SK-N-SH (cell line): Measurements from ENCODE around the gene URAD. TPM values are rescaled to one million over a fixed set of nuclear protein-coding genes. Genes with fewer than 3 reads are reported as not detected.

ENCODE experiments used
- CTCF ChIA-PET: fragments of 300-600, 350-600 bp; formaldehyde crosslinking; extraction: SDS; loops from one replicate; lab custom pipeline; 2021; lab: Yijun Ruan, JAX
- POLR2A ChIA-PET: fragments of 350-600 bp; sonication (Branson Sonifier 250); formaldehyde crosslinking; extraction: SDS; loops from one replicate; lab custom pipeline; 2020; ENCODE audit warnings: antibody characterized with exemption, inconsistent platforms; lab: Yijun Ruan, JAX
- DNase-seq: peaks from one replicate; pipeline ENCODE4 v3.0.0; 2012
- H2AFZ ChIP-seq: fragments of 200-600 bp; sonication (generic); 2 replicates; pipeline ENCODE4 v1.8.1; 2016; ENCODE audit warnings: antibody characterized with exemption, mild to moderate bottlenecking, low read depth
- H3F3A ChIP-seq: fragments of 200-600 bp; sonication (generic); replicated peaks from 2 replicates; pipeline ENCODE3; 2016; ENCODE audit warnings: antibody characterized with exemption, mild to moderate bottlenecking; ENCODE audit not compliant: insufficient read depth
- H3K27ac ChIP-seq, 2 experiments: fragments of 200-500 bp in 1 of 2; fragments of 200-600 bp in 1 of 2; sonication (Bioruptor generic) in 1 of 2; sonication (generic), shearing (Covaris generic) in 1 of 2; 2 replicates each; pipeline versions ENCODE4 v1.5.1 to v1.6.1; 2014 to 2016; ENCODE audit warnings: low read depth in 2 of 2, inconsistent platforms in 1 of 2, low read length in 1 of 2, mild to moderate bottlenecking in 1 of 2, mixed read lengths in 1 of 2
- H3K27me3 ChIP-seq: fragments of 200-600 bp; sonication (generic), shearing (Covaris generic); 2 replicates; pipeline ENCODE4 v1.6.1; 2016; ENCODE audit warnings: mixed run types; ENCODE audit not compliant: insufficient read depth
- H3K36me3 ChIP-seq, 2 experiments: fragments of 200-500 bp in 1 of 2; fragments of 200-600 bp in 1 of 2; sonication (Bioruptor generic) in 1 of 2; sonication (generic) in 1 of 2; replicated peaks in 1 of 2; 2 replicates each; pipeline versions ENCODE3 to v1.5.1; 2014 to 2016; ENCODE audit warnings: low read length in 1 of 2, mild to moderate bottlenecking in 1 of 2; ENCODE audit not compliant: insufficient read depth in 2 of 2, control insufficient read depth in 1 of 2
- H3K4me1 ChIP-seq, 2 experiments: fragments of 200-500 bp in 1 of 2; fragments of 200-600 bp in 1 of 2; sonication (Bioruptor generic) in 1 of 2; sonication (generic), shearing (Covaris generic) in 1 of 2; 2 replicates each; pipeline versions ENCODE4 v1.5.1 to v1.6.1; 2014 to 2016; ENCODE audit warnings: low read depth in 1 of 2, low read length in 1 of 2, mixed run types in 1 of 2; ENCODE audit not compliant: insufficient read depth in 2 of 2, control insufficient read depth in 1 of 2
- H3K4me2 ChIP-seq: fragments of 200-600 bp; sonication (generic), shearing (Covaris generic); 2 replicates; pipeline ENCODE4 v1.6.1; 2017; ENCODE audit warnings: mixed run types
- H3K4me3 ChIP-seq, 2 experiments: fragments of 200-500 bp in 1 of 2; fragments of 200-600 bp in 1 of 2; sonication (Bioruptor generic) in 1 of 2; sonication (generic), shearing (Covaris generic) in 1 of 2; 2 replicates each; pipeline versions ENCODE4 v1.5.1 to v1.8.1; 2014 to 2016; ENCODE audit warnings: low read depth in 2 of 2, inconsistent platforms in 1 of 2, low read length in 1 of 2, mild to moderate bottlenecking in 1 of 2, mixed read lengths in 1 of 2, moderate library complexity in 1 of 2
- H3K79me2 ChIP-seq: fragments of 200-600 bp; sonication (generic); 2 replicates; pipeline ENCODE4 v1.8.1; 2017; ENCODE audit warnings: mild to moderate bottlenecking; ENCODE audit not compliant: insufficient read depth
- H3K9ac ChIP-seq: fragments of 200-600 bp; sonication (generic); 2 replicates; pipeline ENCODE4 v1.6.1; 2017; ENCODE audit warnings: mixed run types
- H3K9me2 ChIP-seq: fragments of 200-600 bp; sonication (generic); 2 replicates; pipeline ENCODE4 v1.6.1; 2017; ENCODE audit warnings: mixed run types
- H3K9me3 ChIP-seq: fragments of 200-600 bp; sonication (generic); 2 replicates; pipeline ENCODE4 v1.6.1; 2017; ENCODE audit warnings: mixed run types, mild to moderate bottlenecking, moderate library complexity
- H4K20me1 ChIP-seq: fragments of 200-600 bp; sonication (generic); 2 replicates; pipeline ENCODE4 v1.6.1; 2017; ENCODE audit warnings: mild to moderate bottlenecking, mixed run types; ENCODE audit not compliant: insufficient read depth
- CTCF ChIP-seq: fragments of 200-600 bp; sonication (generic); IDR thresholded peaks from 2 replicates; pipeline ENCODE4 v1.6.1; 2017; ENCODE audit warnings: antibody characterized with exemption, mild to moderate bottlenecking, moderate library complexity
- EP300 ChIP-seq, 2 experiments: IDR thresholded peaks; 2 replicates each; pipeline versions ENCODE4 v1.4.0 to v1.6.1; 2012; ENCODE audit warnings: borderline replicate concordance in 1 of 2, low read depth in 1 of 2, low read length in 1 of 2
- FOSL2 ChIP-seq: IDR thresholded peaks from 2 replicates; pipeline ENCODE4 v1.4.0; 2012; ENCODE audit warnings: low read depth, mild to moderate bottlenecking, moderate library complexity, borderline replicate concordance
- FOXJ3 ChIP-seq: sonication (generic); formaldehyde crosslinking; IDR thresholded peaks from 2 replicates; pipeline ENCODE4 v1.5.1; 2020; ENCODE audit warnings: mild to moderate bottlenecking, missing genetic modification reagents
- MEF2A ChIP-seq: IDR thresholded peaks from 2 replicates; pipeline ENCODE4 v1.4.0; 2012; ENCODE audit warnings: low read depth, borderline replicate concordance
- MXI1 ChIP-seq: IDR thresholded peaks from 2 replicates; pipeline ENCODE4 v1.6.1; 2012; ENCODE audit warnings: mild to moderate bottlenecking, low read depth, low read length, improper control_type of control experiment
- REST ChIP-seq: IDR thresholded peaks from 2 replicates; pipeline ENCODE4 v1.6.1; 2012; ENCODE audit warnings: mild to moderate bottlenecking, low read depth, low read length, moderate library complexity
- RXRA ChIP-seq: IDR thresholded peaks from 2 replicates; pipeline ENCODE4 v1.4.0; 2012; ENCODE audit warnings: low read depth, mild to moderate bottlenecking, borderline replicate concordance
- TEAD4 ChIP-seq: IDR thresholded peaks from 2 replicates; pipeline ENCODE4 v1.4.0; 2012; ENCODE audit warnings: mild to moderate bottlenecking, borderline replicate concordance; ENCODE audit not compliant: insufficient read depth
- YY1 ChIP-seq: IDR thresholded peaks from 2 replicates; pipeline ENCODE4 v1.4.0; 2012; ENCODE audit warnings: low read depth, mild to moderate bottlenecking
- WGBS: methylation state at CpG from one replicate; pipeline ENCODE4 v1.1.6; 2017; ENCODE audit warnings: low lambda C conversion rate; 5-methylcytosine and 5-hydroxymethylcytosine counted together
- polyA plus RNA-seq, 3 experiments: library from polyadenylated mRNA; depleted of rRNA; stranded (reverse); fragments of >200 nt; gene quantifications; 2 replicates each; pipeline ENCODE4 v1.2.3, GENCODE V29; 2012

Gene URAD
- polyA plus RNA-seq, 1 of the 3 experiments (the other 2 are of a cell fraction) = not detected

- no peak for TF ChIP-seq REST
- TF ChIP-seq CTCF = no peak
- TF ChIP-seq MXI1 = no peak
- no peak for TF ChIP-seq FOXJ3
- TF ChIP-seq YY1 = no peak
- TF ChIP-seq FOSL2 = no peak
- no peak for TF ChIP-seq RXRA
- no peak for TF ChIP-seq MEF2A
- no peak for TF ChIP-seq EP300 (IDR thresholded peaks at IDR 0.05; ENCODE audit: borderline replicate concordance in 1 of 2, low read depth in 1 of 2, low read length in 1 of 2)
These were observed 58.6 kb downstream of the URAD start (continued) for GRCh38 chr13:27929868-27930267.

- H3K27ac ChIP-seq = no peak overlapping the region
- no peaks in the 10 kb centered on the region for H3K4me1 ChIP-seq
- no peaks in the 10 kb centered on the region for H3F3A ChIP-seq
- H3K4me2 ChIP-seq = no peak overlapping the region
- TF ChIP-seq TEAD4 = no peak
- no peak overlapping the region for H3K4me3 ChIP-seq
- ChIA-PET CTCF (interaction anchor here (1.5 kb wide), 1 partner anchor 60 kb away, joined by 5 read pairs; no protein-coding TSS in a partner anchor), POLR2A (no interaction called here)
- H3K9me2 ChIP-seq = no peaks in the 10 kb centered on the region
- no peak overlapping the region for H2AFZ ChIP-seq
- H3K79me2 ChIP-seq = no peaks in the 10 kb centered on the region
- no peaks in the 10 kb centered on the region for H3K36me3 ChIP-seq
- WGBS = 9% methylated on average over 26 of the region's 48 CpGs
- H3K9ac ChIP-seq = no peak overlapping the region
- H3K9me3 ChIP-seq = no peaks in the 10 kb centered on the region
- peaks cover 70% of the 10 kb centered on the region for H3K27me3 ChIP-seq
- no peaks in the 10 kb centered on the region for H4K20me1 ChIP-seq
- no peak for DNase-seq
These were observed 59.4 kb downstream of the URAD start for GRCh38 chr13:27928805-27929753.
